Testis (tissue), 2 donors: ENCODE measurements around the gene PDE6H.

Source experiments
- CTCF ChIP-seq, 3 experiments: fragments of 450-650 bp in 2 of 3; fragments of 200-600 bp in 1 of 3; sonication (generic) in 1 of 3; IDR thresholded peaks; one replicate each; pipeline ENCODE4 v1.5.1; 2016 to 2019; ENCODE audit warnings: antibody characterized with exemption in 3 of 3, mild to moderate bottlenecking in 2 of 3, moderate library complexity in 1 of 3
- POLR2A ChIP-seq: fragments of 450-650 bp; IDR thresholded peaks from one replicate; pipeline ENCODE4 v1.6.1; 2017; ENCODE audit warnings: antibody characterized with exemption, mild to moderate bottlenecking, moderate library complexity

GRCh38 chr12:15014708-15015107 is 41.9 kb downstream of the PDE6H start:
- no peak for TF ChIP-seq CTCF (IDR thresholded peaks at IDR 0.05)
- no peak for TF ChIP-seq POLR2A
